DOHH2 (cell line): ENCODE data around the gene HAP1.
"Not testable (repeated sequence)": the region's sequence is repeated elsewhere in the genome, so short reads cannot be mapped to it uniquely, and the experiment has no call there.

Experiments used
- H3F3A ChIP-seq: fragments of 200-600 bp; sonication (generic), shearing (Covaris generic); 2 replicates; pipeline ENCODE4 v1.6.0; 2016; ENCODE audit warnings: antibody characterized with exemption, mild to moderate bottlenecking; ENCODE audit not compliant: control insufficient read depth, insufficient read depth
- H3K27ac ChIP-seq: fragments of 200-600 bp; sonication (generic); 2 replicates; pipeline ENCODE4 v1.5.1; 2014; ENCODE audit warnings: low read depth, mild to moderate bottlenecking, low read length, moderate library complexity
- H3K27me3 ChIP-seq: fragments of 200-600 bp; sonication (generic); 2 replicates; pipeline ENCODE4 v1.6.1; 2014; ENCODE audit warnings: mild to moderate bottlenecking, low read length, mixed read lengths; ENCODE audit not compliant: control insufficient read depth
- H3K36me3 ChIP-seq: fragments of 200-600 bp; sonication (generic); 2 replicates; pipeline ENCODE4 v1.6.1; 2014; ENCODE audit warnings: mild to moderate bottlenecking, low read length, moderate library complexity, mixed read lengths; ENCODE audit not compliant: control insufficient read depth
- H3K4me1 ChIP-seq: fragments of 200-600 bp; sonication (generic); 2 replicates; pipeline ENCODE4 v1.6.1; 2014; ENCODE audit warnings: mild to moderate bottlenecking, low read length, mixed read lengths; ENCODE audit not compliant: control insufficient read depth
- H3K4me2 ChIP-seq: fragments of 200-600 bp; sonication (generic); 2 replicates; pipeline ENCODE4 v1.6.0; 2014; ENCODE audit warnings: mild to moderate bottlenecking, low read length, moderate library complexity
- H3K4me3 ChIP-seq: fragments of 200-600 bp; sonication (generic); 2 replicates; pipeline ENCODE4 v1.5.1; 2014; ENCODE audit warnings: mild to moderate bottlenecking, low read length, mixed read lengths
- H3K79me2 ChIP-seq: fragments of 200-600 bp; sonication (generic); 2 replicates; pipeline ENCODE4 v1.6.1; 2014; ENCODE audit warnings: mild to moderate bottlenecking, low read length, mixed read lengths; ENCODE audit not compliant: control insufficient read depth
- H3K9me2 ChIP-seq: fragments of 200-600 bp; sonication (generic); replicated peaks from 2 replicates; pipeline ENCODE4 v1.6.1; 2014; ENCODE audit warnings: mild to moderate bottlenecking, low read length, mixed read lengths; ENCODE audit not compliant: control insufficient read depth
- H3K9me3 ChIP-seq: fragments of 200-600 bp; sonication (generic); 2 replicates; pipeline ENCODE4 v1.6.1; 2014; ENCODE audit warnings: antibody characterized with exemption, low read length, mixed read lengths; ENCODE audit not compliant: control insufficient read depth, insufficient read depth
- H4K20me1 ChIP-seq: fragments of 200-600 bp; sonication (generic); 2 replicates; pipeline ENCODE4 v1.6.0; 2014; ENCODE audit warnings: low read depth, mild to moderate bottlenecking, antibody characterized with exemption, low read length, moderate library complexity; ENCODE audit not compliant: control insufficient read depth, insufficient read depth
- CTCF ChIP-seq: fragments of 200-600 bp; sonication (generic); IDR thresholded peaks from one replicate; pipeline ENCODE4 v1.5.1; 2014; ENCODE audit warnings: antibody characterized with exemption, mild to moderate bottlenecking, low read depth, low read length; ENCODE audit not compliant: poor library complexity, severe bottlenecking
- EZH2phosphoT487 ChIP-seq: fragments of 200-600 bp; sonication (generic); IDR thresholded peaks from 2 replicates; pipeline ENCODE4 v1.6.1; 2017; ENCODE audit warnings: borderline replicate concordance, mild to moderate bottlenecking, antibody characterized with exemption, low read length, moderate library complexity, mixed read lengths

The HAP1 gene

DNA sequence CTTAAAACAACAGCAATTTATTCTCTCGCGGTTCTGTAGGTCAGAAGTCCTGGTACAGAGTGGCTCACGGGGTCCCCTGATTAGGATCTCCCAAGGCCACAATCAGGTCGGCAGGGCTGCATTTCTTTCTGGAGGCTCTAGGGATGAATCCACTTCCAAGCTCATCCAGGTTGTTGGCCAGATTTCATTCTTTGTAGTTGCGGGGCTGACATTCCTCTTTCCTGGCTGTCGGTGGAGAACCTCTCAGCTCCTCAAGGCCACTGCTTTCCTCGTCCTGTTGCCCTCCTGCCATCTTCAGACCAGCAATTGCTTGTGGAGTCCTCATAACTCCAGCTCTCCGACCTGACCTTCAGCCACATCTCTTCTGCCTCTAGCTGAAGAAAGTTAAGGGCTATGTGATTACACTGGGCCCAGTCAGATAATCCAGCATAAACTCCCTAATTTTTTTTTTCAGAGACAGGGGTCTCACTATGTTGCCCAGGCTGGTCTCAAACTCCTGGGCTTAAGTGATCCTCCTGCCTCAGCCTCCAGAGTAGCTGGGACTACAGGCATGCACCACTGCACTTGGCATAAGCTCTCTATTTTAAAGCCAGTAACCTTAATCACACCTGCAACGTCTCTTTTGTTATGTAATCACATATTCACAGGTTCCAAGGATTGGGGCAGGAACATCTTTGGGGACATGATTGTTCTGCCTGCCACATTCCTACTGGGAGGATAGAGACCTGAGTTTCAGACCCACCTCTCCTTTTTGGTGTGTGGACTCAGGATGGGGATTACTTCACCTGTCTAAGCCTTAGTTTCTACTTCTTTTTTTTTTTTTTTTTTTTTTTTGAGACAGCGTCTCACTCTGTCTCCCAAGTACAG lies 26.4 kb downstream of the HAP1 start:
- Histone ChIP-seq H3K4me3 (no peak overlapping the region), H3K9me2 (no peaks in the 10 kb centered on the region), H3K36me3 (no peaks in the 10 kb centered on the region), H3F3A (no peaks in the 10 kb centered on the region), H3K79me2 (no peaks in the 10 kb centered on the region), H4K20me1 (no peaks in the 10 kb centered on the region), H3K4me1 (no peaks in the 10 kb centered on the region), H3K9me3 (no peaks in the 10 kb centered on the region), H3K27me3 (peaks cover 4% of the 10 kb centered on the region; the same call in 1 of the 2 replicates), H3K4me2 (no peak overlapping the region), H3K27ac (no peak overlapping the region)
- TF ChIP-seq EZH2phosphoT487: no peak
- no peak for TF ChIP-seq CTCF

DNA sequence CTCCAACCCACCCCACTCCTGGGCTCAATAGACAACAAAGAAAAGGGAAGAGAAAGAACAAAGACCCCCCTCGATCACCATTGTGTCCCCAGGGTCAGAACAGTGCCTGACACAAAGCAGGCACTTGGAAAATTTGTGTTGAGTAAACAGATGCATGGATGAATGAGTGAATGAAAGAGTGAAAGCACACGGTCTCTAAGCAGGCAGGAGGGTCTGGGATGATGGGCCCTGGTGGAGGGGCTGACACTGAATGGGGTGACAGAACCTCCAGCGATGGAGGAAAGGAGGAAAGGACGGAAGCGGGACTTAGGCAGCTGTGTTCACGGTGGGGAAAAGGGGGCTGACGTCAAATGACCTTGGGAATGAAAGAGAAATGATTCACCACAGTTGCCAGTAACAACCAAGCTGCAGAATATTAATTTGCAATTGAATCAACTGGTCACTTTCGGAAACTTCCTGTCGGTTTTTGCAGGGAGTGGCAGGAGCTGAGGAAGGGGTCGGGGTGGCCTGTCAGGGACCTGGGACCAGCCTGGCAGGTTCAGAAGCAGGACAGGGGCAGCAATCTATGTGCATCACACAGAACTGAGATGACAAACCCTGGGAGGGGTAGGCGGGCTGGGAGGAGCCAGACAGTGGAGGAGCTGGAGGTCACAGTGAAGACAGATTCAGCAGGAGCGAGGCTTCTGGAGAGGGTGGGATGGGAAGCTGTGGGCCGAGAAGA lies 29.0 kb downstream of the HAP1 start:
- Histone ChIP-seq H3K27me3 (no peaks in the 10 kb centered on the region), H3K79me2 (no peaks in the 10 kb centered on the region), H3K4me2 (no peak overlapping the region), H4K20me1 (no peaks in the 10 kb centered on the region), H3K4me1 (no peaks in the 10 kb centered on the region), H3K36me3 (no peaks in the 10 kb centered on the region), H3K9me3 (no peaks in the 10 kb centered on the region), H3K27ac (no peak overlapping the region), H3K9me2 (no peaks in the 10 kb centered on the region), H3F3A (no peaks in the 10 kb centered on the region), H3K4me3 (no peak overlapping the region)
- TF ChIP-seq EZH2phosphoT487: no peak

- H3K36me3 ChIP-seq: no peaks in the 10 kb centered on the region
- no peaks in the 10 kb centered on the region for H3K9me3 ChIP-seq
- H3K27me3 ChIP-seq: no peaks in the 10 kb centered on the region
- H3F3A ChIP-seq: no peaks in the 10 kb centered on the region
- no peak overlapping the region for H3K4me3 ChIP-seq
- no peaks in the 10 kb centered on the region for H3K4me1 ChIP-seq
- no peak for TF ChIP-seq EZH2phosphoT487
- no peak for TF ChIP-seq CTCF
- no peaks in the 10 kb centered on the region for H4K20me1 ChIP-seq
- H3K4me2 ChIP-seq: no peak overlapping the region
- no peaks in the 10 kb centered on the region for H3K79me2 ChIP-seq
- no peak overlapping the region for H3K27ac ChIP-seq
- H3K9me2 ChIP-seq: no peaks in the 10 kb centered on the region
Measured at GRCh38 chr17:41702712-41703111, 31.7 kb downstream of the HAP1 start.

GRCh38 chr17:41700843-41701242 lies 33.6 kb downstream of the HAP1 start:
- not testable (repeated sequence) for H3F3A ChIP-seq, H3K4me1 ChIP-seq, H3K4me3 ChIP-seq, H3K79me2 ChIP-seq, H3K9me3 ChIP-seq, H3K9me2 ChIP-seq, H3K27me3 ChIP-seq, H3K36me3 ChIP-seq, H3K4me2 ChIP-seq, H3K27ac ChIP-seq, H4K20me1 ChIP-seq
